ENCODE results near the gene SERPINA5. TPM values are rescaled to one million over a fixed set of nuclear protein-coding genes. Genes with fewer than 3 reads are reported as not detected.

Gene SERPINA5
- polyA plus RNA-seq, 1 donor from 2014 or later, result not detected

GRCh38 chr14:94613720-94614644 lies 32.8 kb downstream of the SERPINA5 start:
- Histone ChIP-seq H3K9me2 (ENCODE audit: insufficient read depth, low read length) (no peaks in the 10 kb centered on the region), H3K36me3 (ENCODE audit: insufficient read depth, low read length) (no peaks in the 10 kb centered on the region), H2AFZ (ENCODE audit: low read depth, low read length) (no peak overlapping the region), H3K9ac (ENCODE audit: low read length) (no peak overlapping the region), H4K20me1 (ENCODE audit: insufficient read depth) (no peaks in the 10 kb centered on the region), H3K27ac (ENCODE audit: low read length) (no peak overlapping the region), H3K9me3 (ENCODE audit: low read length) (peaks cover 6% of the 10 kb centered on the region), H3K4me2 (ENCODE audit: low read length) (no peak overlapping the region), H3K79me2 (replicated peaks; ENCODE audit: insufficient read depth, low read length) (no peaks in the 10 kb centered on the region), H3K27me3 (ENCODE audit: insufficient read depth, low read depth, low read length) (no peaks in the 10 kb centered on the region), H3F3A (ENCODE audit: insufficient read depth, low read length, poor library complexity, severe bottlenecking) (no peaks in the 10 kb centered on the region), H3K4me3 (ENCODE audit: low read length) (no peak overlapping the region)
- TF ChIP-seq RAD21 (conservative IDR thresholded peaks at IDR 0.05) (no peak), EZH2 (IDR thresholded peaks at IDR 0.05; ENCODE audit: borderline replicate concordance, insufficient read depth, low read length, poor library complexity, severe bottlenecking) (no peak), TAF1 (IDR thresholded peaks at IDR 0.05; ENCODE audit: low read depth) (no peak), MXI1 (conservative IDR thresholded peaks at IDR 0.05; ENCODE audit: poor library complexity, severe bottlenecking) (no peak), POLR2AphosphoS5 (IDR thresholded peaks at IDR 0.05) (no peak), CTCF (IDR thresholded peaks at IDR 0.05; ENCODE audit: poor library complexity, severe bottlenecking) (no peak), SMC3 (conservative IDR thresholded peaks at IDR 0.05; ENCODE audit: poor library complexity) (no peak), EP300 (conservative IDR thresholded peaks at IDR 0.05; ENCODE audit: poor library complexity, severe bottlenecking) (no peak)
- TF ChIP-seq, protein P1, sequence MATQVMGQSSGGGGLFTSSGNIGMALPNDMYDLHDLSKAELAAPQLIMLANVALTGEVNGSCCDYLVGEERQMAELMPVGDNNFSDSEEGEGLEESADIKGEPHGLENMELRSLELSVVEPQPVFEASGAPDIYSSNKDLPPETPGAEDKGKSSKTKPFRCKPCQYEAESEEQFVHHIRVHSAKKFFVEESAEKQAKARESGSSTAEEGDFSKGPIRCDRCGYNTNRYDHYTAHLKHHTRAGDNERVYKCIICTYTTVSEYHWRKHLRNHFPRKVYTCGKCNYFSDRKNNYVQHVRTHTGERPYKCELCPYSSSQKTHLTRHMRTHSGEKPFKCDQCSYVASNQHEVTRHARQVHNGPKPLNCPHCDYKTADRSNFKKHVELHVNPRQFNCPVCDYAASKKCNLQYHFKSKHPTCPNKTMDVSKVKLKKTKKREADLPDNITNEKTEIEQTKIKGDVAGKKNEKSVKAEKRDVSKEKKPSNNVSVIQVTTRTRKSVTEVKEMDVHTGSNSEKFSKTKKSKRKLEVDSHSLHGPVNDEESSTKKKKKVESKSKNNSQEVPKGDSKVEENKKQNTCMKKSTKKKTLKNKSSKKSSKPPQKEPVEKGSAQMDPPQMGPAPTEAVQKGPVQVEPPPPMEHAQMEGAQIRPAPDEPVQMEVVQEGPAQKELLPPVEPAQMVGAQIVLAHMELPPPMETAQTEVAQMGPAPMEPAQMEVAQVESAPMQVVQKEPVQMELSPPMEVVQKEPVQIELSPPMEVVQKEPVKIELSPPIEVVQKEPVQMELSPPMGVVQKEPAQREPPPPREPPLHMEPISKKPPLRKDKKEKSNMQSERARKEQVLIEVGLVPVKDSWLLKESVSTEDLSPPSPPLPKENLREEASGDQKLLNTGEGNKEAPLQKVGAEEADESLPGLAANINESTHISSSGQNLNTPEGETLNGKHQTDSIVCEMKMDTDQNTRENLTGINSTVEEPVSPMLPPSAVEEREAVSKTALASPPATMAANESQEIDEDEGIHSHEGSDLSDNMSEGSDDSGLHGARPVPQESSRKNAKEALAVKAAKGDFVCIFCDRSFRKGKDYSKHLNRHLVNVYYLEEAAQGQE (IDR thresholded peaks at IDR 0.05; ENCODE audit: borderline replicate concordance), result no peak

- peaks cover 10% of the 10 kb centered on the region for H3K9me3 ChIP-seq (ENCODE audit: low read length)
- no peaks in the 10 kb centered on the region for H3K79me2 ChIP-seq (replicated peaks; ENCODE audit: insufficient read depth, low read length)
- no peak overlapping the region for H3K27ac ChIP-seq (ENCODE audit: low read length)
- H4K20me1 ChIP-seq (ENCODE audit: insufficient read depth), result no peaks in the 10 kb centered on the region
- no peaks in the 10 kb centered on the region for H3K27me3 ChIP-seq (ENCODE audit: insufficient read depth, low read depth, low read length)
- no peak overlapping the region for H3K9ac ChIP-seq (ENCODE audit: low read length)
- H3K9me2 ChIP-seq (ENCODE audit: insufficient read depth, low read length), result no peaks in the 10 kb centered on the region
- no peak overlapping the region for H3K4me3 ChIP-seq (ENCODE audit: low read length)
- no peak for TF ChIP-seq EP300 (conservative IDR thresholded peaks at IDR 0.05; ENCODE audit: poor library complexity, severe bottlenecking)
- no peak for TF ChIP-seq SMC3 (conservative IDR thresholded peaks at IDR 0.05; ENCODE audit: poor library complexity)
- TF ChIP-seq, protein P1 (IDR thresholded peaks at IDR 0.05; ENCODE audit: borderline replicate concordance), result no peak
- H3F3A ChIP-seq (ENCODE audit: insufficient read depth, low read length, poor library complexity, severe bottlenecking), result no peaks in the 10 kb centered on the region
- no peaks in the 10 kb centered on the region for H3K36me3 ChIP-seq (ENCODE audit: insufficient read depth, low read length)
- no peak overlapping the region for H2AFZ ChIP-seq (ENCODE audit: low read depth, low read length)
- no peak overlapping the region for H3K4me2 ChIP-seq (ENCODE audit: low read length)
These were observed 33.6 kb downstream of the SERPINA5 start for GRCh38 chr14:94614802-94615201.
